Neural cell (in vitro differentiated cells): ENCODE results near the gene AKT1. TPM values are rescaled to one million over a fixed set of nuclear protein-coding genes. Genes with fewer than 3 reads are reported as not detected.

Source experiments
- H2AFZ ChIP-seq: fragments of 200-600, 300-800 bp; sonication (generic), shearing (Covaris generic); 2 replicates; pipeline ENCODE4 v1.6.0; 2014; ENCODE audit warnings: low read depth, mild to moderate bottlenecking, antibody characterized with exemption, low read length, moderate library complexity
- H3F3A ChIP-seq: fragments of 200-600 bp; shearing (Covaris generic); 2 replicates; pipeline ENCODE4 v1.6.1; 2016; ENCODE audit warnings: mild to moderate bottlenecking, moderate library complexity, mixed read lengths, antibody characterized with exemption, low read length; ENCODE audit not compliant: insufficient read depth, poor library complexity, severe bottlenecking
- H3K27ac ChIP-seq: fragments of 200-600, 300-800 bp; sonication (generic), shearing (Covaris generic); 2 replicates; pipeline ENCODE4 v1.5.1; 2014; ENCODE audit warnings: mild to moderate bottlenecking, low read length, moderate library complexity
- H3K27me3 ChIP-seq: fragments of 300-800, 200-600 bp; sonication (generic), shearing (Covaris generic); 2 replicates; pipeline ENCODE4 v1.6.0; 2014; ENCODE audit warnings: mild to moderate bottlenecking, low read depth, low read length, moderate library complexity; ENCODE audit not compliant: insufficient read depth
- H3K36me3 ChIP-seq: fragments of 300-800, 200-600 bp; sonication (generic), shearing (Covaris generic); 2 replicates; pipeline ENCODE4 v1.5.1; 2014; ENCODE audit warnings: mild to moderate bottlenecking, antibody characterized with exemption, low read length, moderate library complexity; ENCODE audit not compliant: insufficient read depth
- H3K4me2 ChIP-seq: fragments of 300-800, 200-600 bp; sonication (generic), shearing (Covaris generic); 2 replicates; pipeline ENCODE4 v1.6.0; 2014; ENCODE audit warnings: mild to moderate bottlenecking, low read length
- H3K4me3 ChIP-seq: fragments of 300-800, 200-600 bp; sonication (generic), shearing (Covaris generic); 2 replicates; pipeline ENCODE4 v1.5.1; 2014; ENCODE audit warnings: mild to moderate bottlenecking, low read length, moderate library complexity
- H3K79me2 ChIP-seq: fragments of 200-600 bp; shearing (Covaris generic); replicated peaks from 2 replicates; pipeline ENCODE4 v1.6.0; 2014; ENCODE audit warnings: mild to moderate bottlenecking, low read length, moderate library complexity; ENCODE audit not compliant: insufficient read depth
- H3K9ac ChIP-seq: fragments of 300-800, 200-600 bp; sonication (generic), shearing (Covaris generic); 2 replicates; pipeline ENCODE4 v1.6.1; 2016; ENCODE audit warnings: mild to moderate bottlenecking, low read length, mixed read lengths
- H3K9me2 ChIP-seq: fragments of 200-600 bp; shearing (Covaris generic); 2 replicates; pipeline ENCODE4 v1.6.1; 2016; ENCODE audit warnings: mild to moderate bottlenecking, low read length, mixed read lengths; ENCODE audit not compliant: insufficient read depth
- H3K9me3 ChIP-seq: fragments of 200-600, 300-800 bp; sonication (generic), shearing (Covaris generic); 2 replicates; pipeline ENCODE4 v1.6.1; 2016; ENCODE audit warnings: mild to moderate bottlenecking, mixed run types, low read length, moderate library complexity, mixed read lengths
- H4K20me1 ChIP-seq: fragments of 200-600 bp; shearing (Covaris generic); 2 replicates; pipeline ENCODE4 v1.6.1; 2016; ENCODE audit warnings: mild to moderate bottlenecking, mixed run types; ENCODE audit not compliant: insufficient read depth
- EP300 ChIP-seq: fragments of 450-650 bp; conservative IDR thresholded peaks from 2 replicates; pipeline ENCODE4 v1.6.1; 2014; ENCODE audit warnings: antibody characterized with exemption, mild to moderate bottlenecking, moderate library complexity; ENCODE audit not compliant: poor library complexity, severe bottlenecking
- EZH2 ChIP-seq: fragments of 200-600, 300-800 bp; shearing (Covaris generic), sonication (generic); IDR thresholded peaks from 2 replicates; pipeline ENCODE4 v1.6.1; 2014; ENCODE audit warnings: antibody characterized with exemption, low read length, borderline replicate concordance, mild to moderate bottlenecking; ENCODE audit not compliant: insufficient read depth, poor library complexity, severe bottlenecking
- MXI1 ChIP-seq: fragments of 450-650 bp; conservative IDR thresholded peaks from 2 replicates; pipeline ENCODE4 v1.6.1; 2014; ENCODE audit warnings: antibody characterized with exemption, mild to moderate bottlenecking; ENCODE audit not compliant: poor library complexity, severe bottlenecking
- POLR2AphosphoS5 ChIP-seq: IDR thresholded peaks from 2 replicates; pipeline ENCODE4 v1.6.1; 2012
- RAD21 ChIP-seq: fragments of 450-650 bp; conservative IDR thresholded peaks from 2 replicates; pipeline ENCODE4 v1.6.1; 2014; ENCODE audit warnings: antibody characterized with exemption, mild to moderate bottlenecking, moderate library complexity
- REST ChIP-seq: IDR thresholded peaks from 2 replicates; pipeline ENCODE4 v1.6.1; 2012; ENCODE audit warnings: borderline replicate concordance
- SMC3 ChIP-seq: fragments of 450-650 bp; conservative IDR thresholded peaks from 2 replicates; pipeline ENCODE4 v1.6.1; 2014; ENCODE audit warnings: antibody characterized with exemption, mild to moderate bottlenecking, moderate library complexity; ENCODE audit not compliant: poor library complexity
- TAF1 ChIP-seq: IDR thresholded peaks from 2 replicates; pipeline ENCODE4 v1.6.1; 2012; ENCODE audit warnings: low read depth
- polyA plus RNA-seq: library from polyadenylated mRNA; depleted of rRNA; stranded (reverse); fragments of >200 nt; gene quantifications from 2 replicates; pipeline ENCODE4 v1.2.3, GENCODE V29; 2014
- TF ChIP-seq, protein P1 (sequence below): fragments of 450-650 bp; IDR thresholded peaks from 2 replicates; pipeline ENCODE4 v1.5.1; 2014; ENCODE audit warnings: antibody characterized with exemption, mild to moderate bottlenecking, moderate library complexity; ENCODE audit not compliant: poor library complexity, severe bottlenecking

AKT1 gene
- polyA plus RNA-seq, 1 donor from 2014 or later: 159 TPM

GRCh38 chr14:104725772-104726548 is 69.6 kb downstream of the AKT1 start:
- no peak overlapping the region for H3K4me3 ChIP-seq
- H2AFZ ChIP-seq: no peak overlapping the region

GRCh38 chr14:104724981-104725771 is 70.4 kb downstream of the AKT1 start:
- H3K27me3 ChIP-seq: peaks cover 4% of the 10 kb centered on the region
- H3K9me3 ChIP-seq: no peaks in the 10 kb centered on the region
- no peaks in the 10 kb centered on the region for H4K20me1 ChIP-seq
- no peaks in the 10 kb centered on the region for H3F3A ChIP-seq
- H3K36me3 ChIP-seq: no peaks in the 10 kb centered on the region
- H3K27ac ChIP-seq: no peak overlapping the region
- H3K4me3 ChIP-seq: no peak overlapping the region
- no peaks in the 10 kb centered on the region for H3K9me2 ChIP-seq
- H3K79me2 ChIP-seq: no peaks in the 10 kb centered on the region
- H2AFZ ChIP-seq: no peak overlapping the region
- H3K4me2 ChIP-seq: no peak overlapping the region
- no peak overlapping the region for H3K9ac ChIP-seq
- TF ChIP-seq EZH2 (no peak), POLR2AphosphoS5 (no peak), TAF1 (no peak), SMC3 (no peak), REST (no peak), MXI1 (no peak), RAD21 (no peak)

More at GRCh38 chr14:104725772-104726548, 69.6 kb downstream of the AKT1 start:
- no peak overlapping the region for H3K9ac ChIP-seq
- no peaks in the 10 kb centered on the region for H3K9me2 ChIP-seq
- no peaks in the 10 kb centered on the region for H3K36me3 ChIP-seq
- no peaks in the 10 kb centered on the region for H3F3A ChIP-seq
- TF ChIP-seq, protein P1, sequence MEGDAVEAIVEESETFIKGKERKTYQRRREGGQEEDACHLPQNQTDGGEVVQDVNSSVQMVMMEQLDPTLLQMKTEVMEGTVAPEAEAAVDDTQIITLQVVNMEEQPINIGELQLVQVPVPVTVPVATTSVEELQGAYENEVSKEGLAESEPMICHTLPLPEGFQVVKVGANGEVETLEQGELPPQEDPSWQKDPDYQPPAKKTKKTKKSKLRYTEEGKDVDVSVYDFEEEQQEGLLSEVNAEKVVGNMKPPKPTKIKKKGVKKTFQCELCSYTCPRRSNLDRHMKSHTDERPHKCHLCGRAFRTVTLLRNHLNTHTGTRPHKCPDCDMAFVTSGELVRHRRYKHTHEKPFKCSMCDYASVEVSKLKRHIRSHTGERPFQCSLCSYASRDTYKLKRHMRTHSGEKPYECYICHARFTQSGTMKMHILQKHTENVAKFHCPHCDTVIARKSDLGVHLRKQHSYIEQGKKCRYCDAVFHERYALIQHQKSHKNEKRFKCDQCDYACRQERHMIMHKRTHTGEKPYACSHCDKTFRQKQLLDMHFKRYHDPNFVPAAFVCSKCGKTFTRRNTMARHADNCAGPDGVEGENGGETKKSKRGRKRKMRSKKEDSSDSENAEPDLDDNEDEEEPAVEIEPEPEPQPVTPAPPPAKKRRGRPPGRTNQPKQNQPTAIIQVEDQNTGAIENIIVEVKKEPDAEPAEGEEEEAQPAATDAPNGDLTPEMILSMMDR: no peak
- TF ChIP-seq RAD21 (no peak), EP300 (no peak), TAF1 (no peak), MXI1 (no peak), EZH2 (no peak), REST (no peak), POLR2AphosphoS5 (no peak), SMC3 (no peak)
- H4K20me1 ChIP-seq: no peaks in the 10 kb centered on the region
- no peaks in the 10 kb centered on the region for H3K9me3 ChIP-seq
- no peak overlapping the region for H3K27ac ChIP-seq
- no peaks in the 10 kb centered on the region for H3K79me2 ChIP-seq
- H3K27me3 ChIP-seq: peaks cover 4% of the 10 kb centered on the region
- H3K4me2 ChIP-seq: no peak overlapping the region
